GM10847 (cell line): ENCODE data around the gene SLFN12L.

Experiments used
- POLR2A ChIP-seq: IDR thresholded peaks from 2 replicates; pipeline ENCODE4 v1.6.1; 2011; ENCODE audit not compliant: insufficient read length; ENCODE audit errors: extremely low read depth

Gene SLFN12L

GRCh38 chr17:35548978-35549377 is 11.5 kb upstream of the SLFN12L start:
- no peak for TF ChIP-seq POLR2A

GRCh38 chr17:35548208-35548810 is 10.8 kb upstream of the SLFN12L start:
- TF ChIP-seq POLR2A: no peak

GRCh38 chr17:35546487-35546886 is 9.0 kb upstream of the SLFN12L start:
- TF ChIP-seq POLR2A: no peak

- no peak for TF ChIP-seq POLR2A
Measured at GRCh38 chr17:35545150-35545549, 7.7 kb upstream of the SLFN12L start.

- no peak for TF ChIP-seq POLR2A
Measured at GRCh38 chr17:35543856-35544255, 6.4 kb upstream of the SLFN12L start.

- no peak for TF ChIP-seq POLR2A
Measured at GRCh38 chr17:35542990-35543389, 5.5 kb upstream of the SLFN12L start.

- TF ChIP-seq POLR2A: no peak
Measured at GRCh38 chr17:35541434-35541833, 4.0 kb upstream of the SLFN12L start.

- TF ChIP-seq POLR2A: no peak
Measured at GRCh38 chr17:35540589-35541404, 3.3 kb upstream of the SLFN12L start.

- no peak for TF ChIP-seq POLR2A
Measured at GRCh38 chr17:35539659-35540026, 2.2 kb upstream of the SLFN12L start.

GRCh38 chr17:35536664-35537171 is 760 bp downstream of the SLFN12L start:
- TF ChIP-seq POLR2A: no peak

GRCh38 chr17:35534576-35535093 is 2.8 kb downstream of the SLFN12L start:
- no peak for TF ChIP-seq POLR2A

- no peak for TF ChIP-seq POLR2A
Measured at GRCh38 chr17:35531160-35531559, 6.3 kb downstream of the SLFN12L start.

GRCh38 chr17:35529866-35530265 is 7.6 kb downstream of the SLFN12L start:
- TF ChIP-seq POLR2A: no peak

- no peak for TF ChIP-seq POLR2A
Measured at GRCh38 chr17:35523296-35523695, 14.2 kb downstream of the SLFN12L start.

GRCh38 chr17:35521150-35521549 is 16.3 kb downstream of the SLFN12L start:
- TF ChIP-seq POLR2A: no peak

GRCh38 chr17:35519906-35520442 is 17.5 kb downstream of the SLFN12L start:
- no peak for TF ChIP-seq POLR2A

- TF ChIP-seq POLR2A: no peak
Measured at GRCh38 chr17:35519439-35519838, 18.0 kb downstream of the SLFN12L start.

GRCh38 chr17:35515027-35515426 is 22.5 kb downstream of the SLFN12L start:
- no peak for TF ChIP-seq POLR2A
